CD4-positive, alpha-beta T cell (primary cell): ENCODE measurements around the gene SPDEF. TPM values are rescaled to one million over a fixed set of nuclear protein-coding genes. Genes with fewer than 3 reads are reported as not detected.

Experiments used
- ATAC-seq: fragments of 200-7000 bp; cut with Tn5 transposase; one replicate; pipeline ENCODE4 v1.10.0; 2022; ENCODE audit warnings: mild to moderate bottlenecking; ENCODE audit not compliant: poor library complexity
- CTCF ChIA-PET: fragments of 350-600 bp; sonication (Branson Sonifier 250); formaldehyde crosslinking; loops from one replicate; lab custom pipeline; 2021; ENCODE audit warnings: antibody characterized with exemption, inconsistent platforms; lab: Charles Lee
- POLR2A ChIA-PET: fragments of 350-600 bp; sonication (Branson Sonifier 250); formaldehyde crosslinking; loops from one replicate; lab custom pipeline; 2021; ENCODE audit warnings: antibody characterized with exemption, inconsistent platforms; lab: Charles Lee
- DNase-seq, 14 experiments: peaks; one replicate each; pipeline ENCODE4 v3.0.0-alpha.2; 2013 to 2020; ENCODE audit warnings: mixed read lengths in 2 of 14
- H3K27ac ChIP-seq, 2 donors: one replicate each; pipeline versions ENCODE4 v1.5.1 to v1.7.0; 2013; ENCODE audit warnings: low read length in 2 of 2, low read depth in 1 of 2, mild to moderate bottlenecking in 1 of 2
- H3K27me3 ChIP-seq, 2 experiments: 1 replicate in 1 of 2; 2 replicates in 1 of 2; pipeline versions ENCODE4 v1.6.1 to v1.7.0; 2013; ENCODE audit warnings: low read length in 2 of 2, control low read depth in 1 of 2, mild to moderate bottlenecking in 1 of 2, moderate library complexity in 1 of 2; ENCODE audit not compliant: insufficient read depth in 2 of 2, control insufficient read depth in 1 of 2
- H3K36me3 ChIP-seq: one replicate; pipeline ENCODE4 v1.6.1; 2013; ENCODE audit warnings: low read length, control low read depth; ENCODE audit not compliant: insufficient read depth
- H3K4me1 ChIP-seq: one replicate; pipeline ENCODE4 v1.6.1; 2013; ENCODE audit warnings: low read length, control low read depth; ENCODE audit not compliant: insufficient read depth
- H3K4me3 ChIP-seq: one replicate; pipeline ENCODE4 v1.5.1; 2013; ENCODE audit warnings: mild to moderate bottlenecking, low read length, moderate library complexity
- H3K9me3 ChIP-seq, 2 experiments: 1 replicate in 1 of 2; 2 replicates in 1 of 2; pipeline versions ENCODE4 v1.6.1 to v1.7.0; 2013; ENCODE audit warnings: low read length in 2 of 2, mild to moderate bottlenecking in 2 of 2, control low read depth in 1 of 2, moderate library complexity in 1 of 2; ENCODE audit not compliant: control insufficient read depth in 1 of 2, insufficient read depth in 1 of 2
- H3K27ac Mint-ChIP-seq: one replicate; pipeline ENCODE4 v1.8.0; 2020; ENCODE audit warnings: mixed read lengths
- H3K27me3 Mint-ChIP-seq: one replicate; pipeline ENCODE4 v1.8.0; 2021; ENCODE audit warnings: mixed read lengths
- H3K36me3 Mint-ChIP-seq: one replicate; pipeline ENCODE4 v1.8.0; 2021; ENCODE audit warnings: low read depth, mixed read lengths
- H3K4me1 Mint-ChIP-seq: one replicate; pipeline ENCODE4 v1.8.0; 2021; ENCODE audit warnings: low read depth, mixed read lengths
- H3K4me3 Mint-ChIP-seq: one replicate; pipeline ENCODE4 v1.8.0; 2020; ENCODE audit warnings: mild to moderate bottlenecking, mixed read lengths
- H3K9me3 Mint-ChIP-seq: one replicate; pipeline ENCODE4 v1.8.0; 2020; ENCODE audit warnings: mixed read lengths
- CTCF ChIP-seq: fragments of 200-600 bp; IDR thresholded peaks from one replicate; pipeline ENCODE4 v1.8.0; 2022; ENCODE audit warnings: antibody characterized with exemption, mild to moderate bottlenecking
- intact Hi-C, 2 experiments: fragments of 100-400 bp; cut with DNase I in 1 of 2; cut with micrococcal nuclease in 1 of 2; formaldehyde crosslinking; loops; one replicate each; pipeline versions ENCODE4 v1.15.1 to v1.9.0; 2023 to 2025; cut with DNase I, micrococcal nuclease
- total RNA-seq, 174 experiments: library from RNA in 2 of 174; stranded (reverse) in 2 of 174; gene quantifications; one replicate each; pipeline ENCODE4 v1.2.3 and lab custom pipeline; 2021 to 2026

Gene SPDEF
- total RNA-seq, 2 experiments from 2014 or later: 0.17 to 0.36 TPM

GRCh38 chr6:34598712-34599111 lies 42.6 kb upstream of the SPDEF start:
- peaks cover 24% of the 10 kb centered on the region for H3K36me3 ChIP-seq

GRCh38 chr6:34597605-34598353 lies 41.6 kb upstream of the SPDEF start:
- H3K9me3 ChIP-seq: no peaks in the 10 kb centered on the region
- ChIA-PET CTCF (interaction anchor here (1.4 to 2.7 kb wide), 2 partner anchors 10 to 12 kb away, joined by 7 to 9 read pairs; no protein-coding TSS in a partner anchor), POLR2A (no interaction called here)
- Mint-ChIP-seq H3K9me3 (no peaks in the 10 kb centered on the region), H3K4me1 (peaks cover 67% of the 10 kb centered on the region), H3K27me3 (no peaks in the 10 kb centered on the region), H3K36me3 (peaks cover 57% of the 10 kb centered on the region), H3K27ac (peak overlapping the region; percentile 64), H3K4me3 (no peak overlapping the region)
- no peak for TF ChIP-seq CTCF
- H3K4me3 ChIP-seq: no peak overlapping the region
- no peaks in the 10 kb centered on the region for H3K27me3 ChIP-seq
- ATAC-seq: no peak
- H3K27ac ChIP-seq: no peak overlapping the region
- no peak for DNase-seq
- no peaks in the 10 kb centered on the region for H3K4me1 ChIP-seq
- peaks cover 19% of the 10 kb centered on the region for H3K36me3 ChIP-seq
- intact Hi-C loops: no loop called here

More at GRCh38 chr6:34598712-34599111, 42.6 kb upstream of the SPDEF start:
- H3K4me1 Mint-ChIP-seq: peaks cover 61% of the 10 kb centered on the region
- H3K27me3 Mint-ChIP-seq: no peaks in the 10 kb centered on the region
- intact Hi-C loops: no loop called here
- DNase-seq (no peak), ATAC-seq (no peak)
- H3K9me3 ChIP-seq: no peaks in the 10 kb centered on the region
- no peaks in the 10 kb centered on the region for H3K9me3 Mint-ChIP-seq
- ChIA-PET CTCF (interaction anchor here (2.7 kb wide), 1 partner anchor 11 kb away, joined by 9 read pairs; no protein-coding TSS in a partner anchor), POLR2A (no interaction called here)
- peaks cover 53% of the 10 kb centered on the region for H3K36me3 Mint-ChIP-seq
- H3K4me3 ChIP-seq: no peak overlapping the region
- no peak overlapping the region for H3K27ac ChIP-seq
- no peak for TF ChIP-seq CTCF
- no peak overlapping the region for H3K27ac Mint-ChIP-seq
- no peaks in the 10 kb centered on the region for H3K4me1 ChIP-seq
- H3K27me3 ChIP-seq: no peaks in the 10 kb centered on the region
- no peak overlapping the region for H3K4me3 Mint-ChIP-seq

GRCh38 chr6:34596798-34597197 lies 40.7 kb upstream of the SPDEF start:
- ATAC-seq: no peak
- Histone ChIP-seq H3K27ac (no peak overlapping the region), H3K36me3 (peaks cover 15% of the 10 kb centered on the region), H3K27me3 (no peaks in the 10 kb centered on the region), H3K9me3 (no peaks in the 10 kb centered on the region), H3K4me3 (no peak overlapping the region), H3K4me1 (peaks cover 3% of the 10 kb centered on the region)
- CTCF ChIA-PET: interaction anchor here (1.4 to 2.7 kb wide), 2 partner anchors 11 to 13 kb away, joined by 7 to 9 read pairs; no protein-coding TSS in a partner anchor
- no peaks in the 10 kb centered on the region for H3K9me3 Mint-ChIP-seq
- DNase-seq: no peak
- H3K36me3 Mint-ChIP-seq: peaks cover 49% of the 10 kb centered on the region
- TF ChIP-seq CTCF: no peak
- intact Hi-C loops: no loop called here
- H3K4me1 Mint-ChIP-seq: peaks cover 72% of the 10 kb centered on the region
- POLR2A ChIA-PET: no interaction called here
- peak overlapping the region; percentile 31 for H3K27ac Mint-ChIP-seq
- H3K4me3 Mint-ChIP-seq: no peak overlapping the region
- no peaks in the 10 kb centered on the region for H3K27me3 Mint-ChIP-seq
